Measurements from ENCODE around the gene SUPT5H. TPM values are rescaled to one million over a fixed set of nuclear protein-coding genes. Genes with fewer than 3 reads are reported as not detected.

Gene SUPT5H
- total RNA-seq, 1 experiment from 2014 or later, result 59.9 TPM

DNA sequence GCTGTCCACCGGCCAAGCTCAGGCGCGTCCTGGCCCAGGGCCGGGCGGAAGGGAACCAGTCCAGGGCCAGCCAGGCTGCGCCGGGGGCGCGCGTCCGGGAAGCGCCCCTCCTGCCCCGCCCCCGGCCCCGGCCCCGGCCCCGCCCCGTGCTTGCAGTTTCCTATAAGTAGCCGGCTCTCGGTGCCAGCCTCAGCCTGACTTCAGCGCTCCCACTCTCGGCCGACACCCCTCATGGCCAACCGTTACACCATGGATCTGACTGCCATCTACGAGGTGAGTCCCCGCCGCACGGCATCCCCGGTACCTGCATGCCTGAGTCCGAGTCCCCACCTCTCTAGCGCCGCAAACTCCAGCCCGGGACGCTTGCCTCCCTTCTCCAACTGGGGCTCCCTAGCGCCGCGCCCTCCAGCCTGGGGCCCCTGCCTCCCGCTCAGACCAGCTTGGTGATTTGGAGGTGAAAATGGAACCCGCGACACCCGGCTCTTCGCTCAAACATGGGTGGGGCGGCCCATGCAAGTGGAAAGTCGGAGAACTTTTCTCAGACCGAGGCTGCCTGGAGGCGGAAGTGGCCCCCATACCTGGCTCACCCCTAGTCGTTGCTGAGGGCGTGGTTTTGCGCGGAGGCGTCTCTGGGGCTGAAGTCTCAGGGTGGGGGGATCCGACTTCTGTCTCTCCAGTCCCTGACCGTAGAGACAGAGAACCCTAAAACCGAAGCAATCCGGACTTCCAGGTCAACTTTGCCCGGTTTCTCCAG, 38.5 kb upstream of the SUPT5H start, which contains the start of gene ZFP36:
TSS of gene ZFP36 (plus strand) at position 192 of the 754 bp plus-strand sequence. CDS start at position 250, 58 bp downstream.
- Histone ChIP-seq H3K4me3 (ENCODE audit: low read length) (peak within 1 kb of the TSS; percentile 100), H3K9me2 (replicated peaks; ENCODE audit: low read length) (no peaks in the 10 kb centered on the region), H4K20me1 (ENCODE audit: low read length) (peaks cover 20% of the 10 kb centered on the region), H3K27me3 (ENCODE audit: low read length) (no peaks in the 10 kb centered on the region), H3F3A (ENCODE audit: low read length, unreplicated experiment) (no peaks in the 10 kb centered on the region), H3K79me2 (ENCODE audit: low read length) (peaks cover 22% of the 10 kb centered on the region), H3K36me3 (ENCODE audit: low read depth, low read length) (peaks cover 9% of the 10 kb centered on the region), H3K4me2 (ENCODE audit: low read length) (peak within 1 kb of the TSS; percentile 99), H3K27ac (ENCODE audit: low read length) (peak within 1 kb of the TSS; percentile 83), H2AFZ (ENCODE audit: low read length) (peak within 1 kb of the TSS; percentile 45; the same call in 1 of the 2 replicates), H3K4me1 (ENCODE audit: insufficient read depth, low read length) (peaks cover 51% of the 10 kb centered on the region), H3K9me3 (ENCODE audit: low read length) (no peaks in the 10 kb centered on the region), H3K9ac (ENCODE audit: low read length) (peak within 1 kb of the TSS; percentile 94)
- intact Hi-C loops (cut with micrococcal nuclease), result no loop called here
- ChIA-PET POLR2A (ENCODE audit: unreplicated experiment) (interaction anchor here (0.6 kb wide), 2 partner anchors 100 to 757 kb away, joined by 3 to 4 read pairs; no protein-coding TSS in a partner anchor), CTCF (no interaction called here)
- DNase-seq (peak; percentile 64), ATAC-seq (peak; percentile 9)
- TF ChIP-seq EZH2phosphoT487 (IDR thresholded peaks at IDR 0.05; ENCODE audit: borderline replicate concordance, low read length) (no peak), EZH2 (IDR thresholded peaks at IDR 0.05; ENCODE audit: low read length, unreplicated experiment) (no peak)
- TF ChIP-seq, protein P1, sequence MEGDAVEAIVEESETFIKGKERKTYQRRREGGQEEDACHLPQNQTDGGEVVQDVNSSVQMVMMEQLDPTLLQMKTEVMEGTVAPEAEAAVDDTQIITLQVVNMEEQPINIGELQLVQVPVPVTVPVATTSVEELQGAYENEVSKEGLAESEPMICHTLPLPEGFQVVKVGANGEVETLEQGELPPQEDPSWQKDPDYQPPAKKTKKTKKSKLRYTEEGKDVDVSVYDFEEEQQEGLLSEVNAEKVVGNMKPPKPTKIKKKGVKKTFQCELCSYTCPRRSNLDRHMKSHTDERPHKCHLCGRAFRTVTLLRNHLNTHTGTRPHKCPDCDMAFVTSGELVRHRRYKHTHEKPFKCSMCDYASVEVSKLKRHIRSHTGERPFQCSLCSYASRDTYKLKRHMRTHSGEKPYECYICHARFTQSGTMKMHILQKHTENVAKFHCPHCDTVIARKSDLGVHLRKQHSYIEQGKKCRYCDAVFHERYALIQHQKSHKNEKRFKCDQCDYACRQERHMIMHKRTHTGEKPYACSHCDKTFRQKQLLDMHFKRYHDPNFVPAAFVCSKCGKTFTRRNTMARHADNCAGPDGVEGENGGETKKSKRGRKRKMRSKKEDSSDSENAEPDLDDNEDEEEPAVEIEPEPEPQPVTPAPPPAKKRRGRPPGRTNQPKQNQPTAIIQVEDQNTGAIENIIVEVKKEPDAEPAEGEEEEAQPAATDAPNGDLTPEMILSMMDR (conservative IDR thresholded peaks at IDR 0.05; ENCODE audit: low read depth, low read length), result no peak
- BruUV-seq (replicated peaks), result TSS peak; percentile 80

- peak overlapping the region; percentile 83 for H3K27ac ChIP-seq (ENCODE audit: low read length)
- H3K79me2 ChIP-seq (ENCODE audit: low read length), result peaks cover 22% of the 10 kb centered on the region
- peaks cover 46% of the 10 kb centered on the region for H3K4me1 ChIP-seq (ENCODE audit: insufficient read depth, low read length)
- no TSS peak for BruUV-seq (replicated peaks)
- H3K27me3 ChIP-seq (ENCODE audit: low read length), result no peaks in the 10 kb centered on the region
- peaks cover 20% of the 10 kb centered on the region for H4K20me1 ChIP-seq (ENCODE audit: low read length)
- TF ChIP-seq, protein P1 (conservative IDR thresholded peaks at IDR 0.05; ENCODE audit: low read depth, low read length), result no peak
- TF ChIP-seq EZH2 (IDR thresholded peaks at IDR 0.05; ENCODE audit: low read length, unreplicated experiment), result no peak
- TF ChIP-seq EZH2phosphoT487 (IDR thresholded peaks at IDR 0.05; ENCODE audit: borderline replicate concordance, low read length), result no peak
- H3F3A ChIP-seq (ENCODE audit: low read length, unreplicated experiment), result no peaks in the 10 kb centered on the region
- DNase-seq, result no peak
- ChIA-PET CTCF (no interaction called here), POLR2A (ENCODE audit: unreplicated experiment) (interaction anchor here (0.6 kb wide), 2 partner anchors 9 to 28 kb away, joined by 4 to 5 read pairs; partner anchors contain the start of gene RPS16)
- ATAC-seq, result no peak
- H3K36me3 ChIP-seq (ENCODE audit: low read depth, low read length), result peaks cover 9% of the 10 kb centered on the region
- H3K9me2 ChIP-seq (replicated peaks; ENCODE audit: low read length), result no peaks in the 10 kb centered on the region
- no peak overlapping the region for H2AFZ ChIP-seq (ENCODE audit: low read length)
- H3K9ac ChIP-seq (ENCODE audit: low read length), result peak overlapping the region; percentile 94
- no peaks in the 10 kb centered on the region for H3K9me3 ChIP-seq (ENCODE audit: low read length)
- peak overlapping the region; percentile 99 for H3K4me2 ChIP-seq (ENCODE audit: low read length)
- intact Hi-C loops (cut with micrococcal nuclease), result no loop called here
- H3K4me3 ChIP-seq (ENCODE audit: low read length), result peak overlapping the region; percentile 100
Observed at GRCh38 chr19:39407410-39407659, 38.0 kb upstream of the SUPT5H start.
